Naive thymus-derived CD8-positive, alpha-beta T cell (primary cell): ENCODE measurements around the gene CHCHD6. TPM values are rescaled to one million over a fixed set of nuclear protein-coding genes. Genes with fewer than 3 reads are reported as not detected.

Source experiments
- ATAC-seq, 2 donors: fragments of 150-1000 bp; cut with Tn5 transposase in 1 of 2; sonication (Bioruptor Pico), chemical (Tn5 transposase) in 1 of 2; 1 replicate in 1 of 2; 2 replicates in 1 of 2; pipeline ENCODE4 v1.10.0; 2021; ENCODE audit warnings: mild to moderate bottlenecking in 2 of 2, moderate library complexity in 2 of 2
- POLR2A ChIA-PET: fragments of 350-600 bp; sonication (Branson Sonifier 250); formaldehyde crosslinking; loops from one replicate; lab custom pipeline; 2021; ENCODE audit warnings: antibody characterized with exemption; lab: Charles Lee
- DNase-seq, 10 donors: peaks; one replicate each; pipeline versions ENCODE4 v3.0.0 to v3.0.0-alpha.2; 2020 to 2022
- H3K27ac Mint-ChIP-seq, 10 donors: one replicate each; pipeline ENCODE4 v1.8.0; 2020 to 2022; ENCODE audit warnings: mild to moderate bottlenecking in 10 of 10, mixed read lengths in 10 of 10, moderate library complexity in 4 of 10, inconsistent platforms in 1 of 10
- H3K27me3 Mint-ChIP-seq, 5 donors: one replicate each; pipeline ENCODE4 v1.8.0; 2021 to 2022; ENCODE audit warnings: mixed read lengths in 5 of 5
- H3K36me3 Mint-ChIP-seq, 3 donors: one replicate each; pipeline ENCODE4 v1.8.0; 2020 to 2022; ENCODE audit warnings: mixed read lengths in 3 of 3, mild to moderate bottlenecking in 2 of 3, inconsistent platforms in 1 of 3
- H3K4me1 Mint-ChIP-seq, 4 donors: one replicate each; pipeline ENCODE4 v1.8.0; 2021 to 2022; ENCODE audit warnings: mixed read lengths in 4 of 4
- H3K4me3 Mint-ChIP-seq, 10 donors: one replicate each; pipeline ENCODE4 v1.8.0; 2020 to 2022; ENCODE audit warnings: mild to moderate bottlenecking in 10 of 10, mixed read lengths in 10 of 10, moderate library complexity in 6 of 10, inconsistent platforms in 1 of 10
- H3K9me3 Mint-ChIP-seq, 9 donors: one replicate each; pipeline ENCODE4 v1.8.0; 2020 to 2022; ENCODE audit warnings: mixed read lengths in 9 of 9, mild to moderate bottlenecking in 3 of 9, inconsistent platforms in 1 of 9, moderate library complexity in 1 of 9
- polyA plus RNA-seq, 3 donors: library from polyadenylated mRNA; unstranded; fragments of 300-500 nt; fragmentation: Illumina TruSeq; gene quantifications; one replicate each; pipeline ENCODE4 v1.2.3, GENCODE V29; 2021
- total RNA-seq, 8 experiments: library from RNA in 2 of 8; stranded (reverse) in 2 of 8; gene quantifications; one replicate each; pipeline ENCODE4 v1.2.3 and lab custom pipeline; 2021 to 2026

The CHCHD6 gene
- total and polyA plus RNA-seq, 5 experiments from 2014 or later: 7.8 to 16.9 (median 11.3) TPM

DNA sequence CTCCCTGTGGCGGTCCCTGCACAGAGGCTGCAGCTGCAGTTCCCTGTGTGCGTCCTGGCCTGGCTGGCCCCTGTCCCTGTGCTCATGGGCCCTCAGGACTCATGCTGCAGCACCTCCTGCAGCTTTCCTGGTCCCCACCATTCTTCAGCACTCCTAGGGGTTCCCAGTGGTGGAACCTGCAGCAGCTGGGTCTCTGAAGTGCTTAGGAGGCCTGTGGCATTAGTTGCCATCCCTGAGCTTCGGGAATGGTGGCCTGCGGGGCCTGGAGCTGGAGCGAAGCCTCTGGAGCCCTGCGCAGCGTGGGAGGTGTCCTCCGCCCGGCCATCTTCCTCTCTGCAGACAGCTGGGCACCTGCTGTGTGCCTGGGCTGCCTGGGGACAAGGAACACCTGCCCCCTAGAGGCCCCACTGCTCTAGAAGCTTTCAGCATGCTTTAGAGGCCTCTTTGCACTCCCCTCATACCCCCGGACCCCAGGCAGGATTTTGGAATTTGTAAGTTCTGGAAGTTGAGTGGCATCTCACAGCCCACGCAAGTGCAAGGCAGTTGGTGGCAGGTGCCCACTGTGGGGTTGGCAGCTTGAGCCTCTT is 292.0 kb downstream of the CHCHD6 start:
- no peak overlapping the region for H3K4me3 Mint-ChIP-seq
- ATAC-seq: no peak
- H3K9me3 Mint-ChIP-seq: no peaks in the 10 kb centered on the region
- H3K27ac Mint-ChIP-seq: no peak overlapping the region
- H3K4me1 Mint-ChIP-seq: peaks cover 0 to 9% (median 3%) of the 10 kb centered on the region in 4 donors
- no peak for DNase-seq
- POLR2A ChIA-PET: no interaction called here
- H3K27me3 Mint-ChIP-seq: no peaks in the 10 kb centered on the region
- H3K36me3 Mint-ChIP-seq: peaks cover 0 to 5% (median 0%) of the 10 kb centered on the region in 3 donors

DNA sequence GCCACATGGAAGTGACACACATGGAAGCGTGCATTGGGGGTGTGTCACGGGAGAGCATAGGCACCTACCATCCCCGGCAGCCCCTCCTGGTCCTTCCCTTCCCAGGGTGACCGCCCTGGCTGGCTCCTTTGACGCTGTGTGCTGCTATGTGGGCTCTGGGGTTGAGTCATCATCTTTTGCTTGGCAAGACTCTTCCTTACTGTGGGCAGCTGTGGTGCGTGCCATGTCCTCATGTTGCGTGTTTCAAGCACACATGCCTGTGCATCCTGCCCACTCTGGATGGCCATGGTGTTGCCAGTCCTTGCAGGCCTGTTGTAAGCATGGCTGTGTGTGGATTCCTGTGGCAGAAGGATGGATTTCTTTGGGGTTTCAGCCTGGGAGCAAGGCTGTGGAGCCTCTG is 292.9 kb downstream of the CHCHD6 start:
- POLR2A ChIA-PET: no interaction called here
- no peak overlapping the region for H3K4me3 Mint-ChIP-seq
- ATAC-seq: no peak

DNA sequence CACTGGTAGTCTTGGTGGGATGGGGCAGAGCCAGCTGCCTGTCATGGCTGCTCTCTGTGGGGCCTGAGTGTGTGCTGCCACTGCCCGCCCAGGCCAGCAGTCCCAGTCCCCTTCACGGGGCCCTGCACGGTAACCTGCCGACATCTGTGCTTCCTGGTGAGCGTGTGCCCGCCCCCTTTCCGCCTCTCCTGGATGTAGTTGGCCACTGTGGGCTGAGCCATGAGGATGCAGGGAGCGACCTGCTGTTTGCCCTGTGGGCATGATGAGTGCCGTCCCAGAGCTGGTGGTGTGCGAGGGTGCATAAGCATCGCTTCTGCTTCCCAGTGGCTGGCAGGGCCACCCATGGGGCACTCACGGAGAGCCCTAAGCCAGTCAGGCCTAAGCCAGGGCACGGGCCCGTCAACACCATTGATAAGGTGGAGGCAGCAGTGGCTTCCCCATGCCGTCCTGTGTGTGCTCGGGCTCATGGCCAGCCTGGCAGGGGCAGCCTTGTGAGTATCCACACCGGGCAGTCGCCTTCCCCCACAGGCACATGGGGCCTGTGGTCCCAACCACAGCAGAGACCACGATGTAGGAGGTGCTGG is 293.5 kb downstream of the CHCHD6 start:
- Mint-ChIP-seq H3K27me3 (no peaks in the 10 kb centered on the region), H3K9me3 (no peaks in the 10 kb centered on the region), H3K4me1 (peaks cover 0 to 5% (median 3%) of the 10 kb centered on the region in 4 donors), H3K4me3 (no peak overlapping the region), H3K36me3 (peaks cover 0 to 3% (median 0%) of the 10 kb centered on the region in 3 donors), H3K27ac (peak overlapping the region in 1 of 10 donors; percentile 63)
- DNase-seq (no peak), ATAC-seq (no peak)
- POLR2A ChIA-PET: no interaction called here

More for the DNA sequence above, 292.9 kb downstream of the CHCHD6 start:
- peaks cover 0 to 6% (median 2%) of the 10 kb centered on the region in 4 donors for H3K4me1 Mint-ChIP-seq
- no peaks in the 10 kb centered on the region for H3K27me3 Mint-ChIP-seq
- H3K9me3 Mint-ChIP-seq: no peaks in the 10 kb centered on the region
- no peak for DNase-seq
- H3K36me3 Mint-ChIP-seq: peaks cover 0 to 3% (median 0%) of the 10 kb centered on the region in 3 donors
- H3K27ac Mint-ChIP-seq: no peak overlapping the region

DNA sequence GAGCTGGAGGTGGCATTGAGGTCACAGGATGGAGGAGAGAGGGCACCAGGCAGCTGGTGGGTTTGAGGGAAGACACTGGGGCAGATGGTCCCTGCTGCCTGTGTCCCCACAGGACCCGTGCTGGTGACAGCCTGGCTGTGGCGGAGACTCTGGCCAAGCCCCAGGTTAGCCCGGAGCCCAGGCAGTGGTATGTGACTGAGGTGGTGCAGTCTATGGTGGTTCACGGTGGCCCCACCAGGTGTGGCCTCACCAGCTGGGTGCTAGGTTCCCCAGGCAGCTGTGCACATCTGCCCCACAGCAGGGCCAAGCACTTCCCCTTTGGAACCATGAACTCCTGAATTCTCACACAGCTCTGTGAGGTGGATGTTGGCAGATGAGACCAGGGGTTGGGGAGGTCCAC is 294.3 kb downstream of the CHCHD6 start:
- no peaks in the 10 kb centered on the region for H3K27me3 Mint-ChIP-seq
- peaks cover 0 to 3% (median 0%) of the 10 kb centered on the region in 3 donors for H3K36me3 Mint-ChIP-seq
- DNase-seq (no peak), ATAC-seq (no peak)
- POLR2A ChIA-PET: no interaction called here
- no peak overlapping the region for H3K4me3 Mint-ChIP-seq
- peak overlapping the region in 1 of 10 donors; percentile 63 for H3K27ac Mint-ChIP-seq
- no peaks in the 10 kb centered on the region for H3K9me3 Mint-ChIP-seq
- peaks cover 0 to 5% (median 3%) of the 10 kb centered on the region in 4 donors for H3K4me1 Mint-ChIP-seq

DNA sequence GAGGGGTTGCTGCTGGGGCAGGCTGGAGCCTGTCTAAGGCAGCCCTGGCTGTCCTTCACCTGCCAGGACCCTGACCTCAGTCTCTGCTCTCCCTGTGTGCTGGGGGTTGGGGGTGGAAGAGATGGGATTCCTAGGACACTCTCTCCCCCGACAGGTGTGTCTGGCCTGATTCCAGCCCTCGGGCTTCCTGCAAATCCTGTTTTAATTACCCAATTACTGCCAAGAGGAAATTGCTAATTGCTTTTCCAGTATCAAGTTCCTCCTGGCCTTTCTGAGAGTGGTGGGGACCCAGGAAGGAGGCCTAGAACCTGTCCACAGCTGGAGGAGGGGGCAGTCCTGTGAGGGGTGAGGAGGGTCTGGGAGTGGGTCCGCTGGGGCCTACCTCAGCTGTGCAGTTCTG is 294.7 kb downstream of the CHCHD6 start:
- Mint-ChIP-seq H3K27me3 (no peaks in the 10 kb centered on the region), H3K4me1 (peaks cover 0 to 5% (median 3%) of the 10 kb centered on the region in 4 donors), H3K36me3 (peaks cover 0 to 3% (median 0%) of the 10 kb centered on the region in 3 donors), H3K4me3 (no peak overlapping the region), H3K27ac (no peak overlapping the region), H3K9me3 (no peaks in the 10 kb centered on the region)
- DNase-seq (no peak), ATAC-seq (no peak)
- POLR2A ChIA-PET: no interaction called here

DNA sequence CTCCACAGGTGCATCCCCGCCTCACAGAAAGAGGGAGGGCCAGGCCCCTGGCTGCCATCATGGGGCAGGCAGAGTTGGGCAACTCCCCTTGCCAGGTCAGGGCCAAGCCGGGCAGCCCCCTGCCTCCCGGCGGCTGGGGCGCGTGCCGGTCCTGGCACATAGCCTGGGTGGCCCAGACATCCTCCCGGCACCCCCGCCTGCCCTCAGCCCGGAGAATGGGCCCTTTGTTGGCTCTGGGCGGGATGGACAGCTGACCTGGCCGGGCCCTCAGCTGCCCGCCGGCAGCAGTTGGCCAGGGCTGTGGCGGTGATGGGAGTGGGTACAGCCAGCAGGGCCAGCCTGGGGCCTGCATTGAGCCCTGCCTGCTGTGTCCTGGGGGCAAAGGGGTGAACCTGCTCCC is 295.3 kb downstream of the CHCHD6 start:
- DNase-seq (no peak), ATAC-seq (no peak)
- peaks cover 0 to 3% (median 0%) of the 10 kb centered on the region in 3 donors for H3K36me3 Mint-ChIP-seq
- H3K4me1 Mint-ChIP-seq: peaks cover 0 to 5% (median 3%) of the 10 kb centered on the region in 4 donors
- no peak overlapping the region for H3K27ac Mint-ChIP-seq
- POLR2A ChIA-PET: no interaction called here
- no peaks in the 10 kb centered on the region for H3K27me3 Mint-ChIP-seq
- H3K4me3 Mint-ChIP-seq: no peak overlapping the region
- no peaks in the 10 kb centered on the region for H3K9me3 Mint-ChIP-seq

DNA sequence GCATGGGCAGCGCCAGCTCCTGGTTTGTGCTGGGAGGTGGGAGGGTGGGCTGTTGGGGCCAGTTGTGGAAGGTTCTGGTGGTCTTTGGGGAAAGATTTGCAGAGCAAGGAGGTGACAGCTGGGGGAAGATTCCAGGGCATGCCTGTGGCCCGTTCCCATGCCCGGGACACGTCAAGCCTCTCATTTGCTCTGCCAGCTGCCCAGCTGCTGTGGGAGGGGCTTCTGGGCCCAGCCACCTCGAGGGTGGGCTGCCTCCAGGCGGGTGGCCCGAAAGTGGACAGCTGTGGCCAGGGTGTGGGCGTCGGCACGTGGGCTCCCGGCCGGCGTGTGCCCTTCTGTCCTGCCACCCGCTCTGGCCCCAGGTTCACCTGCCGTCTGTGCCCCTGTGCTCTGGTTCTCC is 296.1 kb downstream of the CHCHD6 start:
- no peak overlapping the region for H3K4me3 Mint-ChIP-seq
- no peaks in the 10 kb centered on the region for H3K27me3 Mint-ChIP-seq
- ATAC-seq (no peak), DNase-seq (no peak)
- no peaks in the 10 kb centered on the region for H3K36me3 Mint-ChIP-seq
- no peaks in the 10 kb centered on the region for H3K9me3 Mint-ChIP-seq
- H3K4me1 Mint-ChIP-seq: peaks cover 0 to 5% (median 2%) of the 10 kb centered on the region in 4 donors
- no peak overlapping the region for H3K27ac Mint-ChIP-seq
- POLR2A ChIA-PET: no interaction called here

DNA sequence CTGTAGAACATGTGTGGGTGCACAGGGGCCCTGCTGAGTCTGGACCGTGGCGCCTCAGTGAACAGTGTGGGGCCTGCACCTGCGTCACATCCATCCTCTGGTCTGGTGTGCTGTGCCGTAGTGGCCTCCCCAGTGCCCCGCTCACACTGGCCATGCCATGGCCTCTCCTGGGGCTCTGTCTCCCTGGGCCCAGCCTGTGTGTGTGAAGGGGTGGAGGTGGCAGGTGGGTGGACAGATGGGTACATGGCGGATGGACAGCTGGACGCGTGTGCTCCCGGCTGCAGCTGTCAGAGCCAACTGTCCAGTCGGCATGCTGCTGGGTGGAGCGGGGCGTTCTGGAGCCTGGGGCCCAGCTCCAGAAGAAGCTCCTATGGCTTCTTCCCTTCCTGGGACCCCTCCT is 296.7 kb downstream of the CHCHD6 start:
- Mint-ChIP-seq H3K9me3 (no peaks in the 10 kb centered on the region), H3K27ac (no peak overlapping the region), H3K4me3 (no peak overlapping the region), H3K4me1 (peaks cover 0 to 5% (median 2%) of the 10 kb centered on the region in 4 donors), H3K27me3 (no peaks in the 10 kb centered on the region), H3K36me3 (no peaks in the 10 kb centered on the region)
- no peak for ATAC-seq
- no peak for DNase-seq
- POLR2A ChIA-PET: no interaction called here

DNA sequence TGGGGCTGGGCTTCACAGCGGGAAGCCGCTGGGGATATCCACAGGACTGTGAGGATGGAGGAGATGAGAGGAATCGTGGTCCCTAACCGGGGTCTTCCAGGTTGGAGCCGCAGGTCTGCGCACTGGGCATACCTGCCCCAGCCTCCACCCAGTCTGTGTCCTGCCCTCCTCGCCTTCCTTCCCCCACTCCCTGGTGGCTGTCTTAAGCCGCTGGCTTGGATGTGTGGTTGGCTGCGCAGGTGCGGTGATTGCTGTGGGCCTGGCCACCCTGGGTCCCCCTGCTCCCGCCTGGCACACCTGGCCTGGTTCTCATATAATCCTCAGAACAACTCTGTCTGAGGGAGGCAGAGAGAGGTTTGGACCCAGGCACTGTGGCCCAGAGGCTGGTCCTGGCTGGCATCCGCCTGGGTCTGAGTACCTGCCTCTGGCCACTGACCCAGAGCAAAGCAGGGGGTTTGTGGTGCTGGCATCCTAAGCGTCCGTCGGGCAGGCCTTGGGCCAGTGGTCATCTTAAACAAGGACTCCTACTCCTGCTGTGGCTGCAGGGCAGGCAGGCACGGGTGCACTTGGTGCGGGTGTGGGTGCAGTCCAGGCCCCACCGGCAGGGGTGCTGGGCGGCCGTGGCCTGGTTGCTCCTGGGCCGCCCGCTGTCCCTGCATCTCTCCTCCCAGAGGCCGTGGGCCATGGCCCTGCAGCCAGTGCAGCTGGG is 297.6 kb downstream of the CHCHD6 start:
- POLR2A ChIA-PET: no interaction called here
- no peak for ATAC-seq

DNA sequence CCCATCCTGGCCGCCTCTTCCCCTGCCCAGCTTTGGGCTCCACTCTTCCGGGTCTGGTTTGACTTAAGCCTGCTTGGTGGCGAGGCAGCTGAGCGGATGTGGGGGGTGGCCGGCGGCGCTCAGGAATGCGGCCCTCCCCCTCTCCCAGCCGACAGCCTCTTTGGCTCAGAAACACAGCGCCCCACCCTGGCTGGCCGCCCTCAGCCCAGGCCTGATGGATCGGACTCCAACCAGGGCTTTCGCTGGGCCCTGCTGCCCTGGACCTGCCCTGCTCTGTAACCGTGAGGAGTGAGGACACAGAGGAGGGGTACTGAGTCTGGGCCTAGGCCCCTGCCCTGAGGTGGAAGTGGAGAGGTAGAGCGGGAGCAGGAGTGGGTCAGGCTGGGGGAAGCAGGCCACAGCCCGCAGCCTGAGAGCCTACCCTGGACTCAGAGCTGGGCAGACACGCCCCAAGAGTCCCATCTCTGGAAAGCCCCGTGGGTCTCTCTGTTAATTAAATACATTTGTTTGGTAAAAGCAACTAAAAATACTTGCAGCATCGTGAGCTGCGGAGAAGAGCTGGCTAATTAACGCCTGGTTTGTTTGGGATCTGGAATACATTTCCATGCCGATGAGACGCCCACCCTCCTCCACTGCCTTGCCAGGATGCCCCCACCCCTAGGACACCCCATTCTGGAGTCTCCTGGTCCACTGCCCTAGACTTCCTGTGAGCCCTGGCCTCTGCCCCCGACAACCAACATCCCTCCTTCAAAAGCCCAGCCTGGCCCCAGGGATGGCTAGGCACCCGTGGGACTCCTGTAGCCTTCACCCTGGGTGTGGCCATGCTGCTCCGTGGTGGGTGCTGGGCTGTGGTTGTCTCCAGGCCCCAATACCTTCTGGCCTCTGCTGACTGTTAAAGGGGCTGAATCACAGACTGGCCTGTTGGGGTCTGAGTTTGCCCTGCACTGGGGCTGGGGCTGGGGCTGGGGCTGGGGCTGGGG is 298.4 kb downstream of the CHCHD6 start:
- H3K36me3 Mint-ChIP-seq: no peaks in the 10 kb centered on the region

More for the DNA sequence above, 297.6 kb downstream of the CHCHD6 start:
- peaks cover 0 to 5% (median 2%) of the 10 kb centered on the region in 4 donors for H3K4me1 Mint-ChIP-seq
- no peaks in the 10 kb centered on the region for H3K9me3 Mint-ChIP-seq
- no peaks in the 10 kb centered on the region for H3K27me3 Mint-ChIP-seq
- no peak overlapping the region for H3K4me3 Mint-ChIP-seq
- no peak overlapping the region for H3K27ac Mint-ChIP-seq
- H3K36me3 Mint-ChIP-seq: no peaks in the 10 kb centered on the region
- no peak for DNase-seq

DNA sequence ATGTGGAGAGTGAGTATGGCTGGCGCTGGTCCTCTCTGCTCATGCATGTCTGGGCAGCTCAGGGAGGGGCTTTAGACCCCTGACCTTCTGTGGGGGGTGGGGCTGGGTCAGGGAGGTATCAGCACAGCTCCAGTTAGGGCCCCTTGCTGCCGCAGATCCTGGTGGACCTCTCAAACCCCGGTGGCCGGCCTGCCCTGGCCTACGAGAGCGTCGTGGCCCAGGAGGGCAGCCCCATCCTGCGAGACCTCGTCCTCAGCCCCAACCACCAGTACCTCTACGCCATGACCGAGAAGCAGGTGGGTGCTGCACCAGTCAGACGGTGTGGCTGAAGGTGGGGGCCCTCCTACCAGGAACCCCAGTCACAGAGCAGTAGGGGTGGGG is 299.1 kb downstream of the CHCHD6 start:
- H3K4me1 Mint-ChIP-seq: peaks cover 0 to 2% (median 1%) of the 10 kb centered on the region in 4 donors
- DNase-seq: no peak
- H3K36me3 Mint-ChIP-seq: no peaks in the 10 kb centered on the region
- H3K27ac Mint-ChIP-seq: no peak overlapping the region
- no peaks in the 10 kb centered on the region for H3K27me3 Mint-ChIP-seq
- H3K9me3 Mint-ChIP-seq: no peaks in the 10 kb centered on the region
- no peak overlapping the region for H3K4me3 Mint-ChIP-seq
- ATAC-seq: no peak
- POLR2A ChIA-PET: no interaction called here

More for the DNA sequence above, 298.4 kb downstream of the CHCHD6 start:
- Mint-ChIP-seq H3K9me3 (no peaks in the 10 kb centered on the region), H3K4me3 (no peak overlapping the region), H3K4me1 (peaks cover 0 to 5% (median 2%) of the 10 kb centered on the region in 4 donors), H3K27me3 (no peaks in the 10 kb centered on the region), H3K27ac (peak overlapping the region in 1 of 10 donors; percentile 48)
- POLR2A ChIA-PET: no interaction called here
- DNase-seq (no peak), ATAC-seq (no peak)

DNA sequence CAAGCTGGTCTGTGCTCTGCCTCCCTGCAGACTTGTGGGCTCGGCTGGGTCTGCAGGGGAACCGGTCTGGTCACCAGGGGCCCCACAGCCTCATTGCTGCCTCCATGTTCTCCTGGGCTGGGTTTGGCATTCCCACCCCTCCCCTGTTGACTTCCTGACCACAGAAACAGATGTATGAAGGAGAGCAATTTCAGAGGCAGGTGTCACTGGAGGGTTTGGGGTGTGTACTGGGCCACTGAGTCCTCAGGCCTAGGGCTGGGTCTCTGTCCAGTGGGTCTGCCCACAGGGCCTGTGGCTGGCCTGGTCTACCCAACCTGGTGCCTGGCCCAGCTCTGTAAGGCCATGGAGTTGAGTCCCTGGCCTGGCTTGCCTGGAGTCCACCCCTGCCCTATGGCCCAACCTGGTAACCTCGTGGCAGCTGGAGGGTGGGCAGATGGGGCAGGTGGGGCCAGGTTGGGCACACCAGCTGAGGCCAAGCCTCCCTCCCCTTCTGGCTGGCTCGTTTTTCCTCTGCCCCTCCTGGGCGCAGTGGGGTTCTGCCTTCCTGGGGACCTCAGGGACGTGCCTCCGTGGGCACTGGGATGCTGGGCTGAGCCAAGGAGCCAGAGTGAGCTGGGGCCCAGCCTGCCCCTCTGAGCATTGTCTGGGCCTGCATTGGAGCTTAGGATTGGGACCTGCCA is 299.7 kb downstream of the CHCHD6 start:
- no peak for ATAC-seq
- Mint-ChIP-seq H3K4me1 (peaks cover 0 to 2% (median under 1%) of the 10 kb centered on the region in 4 donors), H3K9me3 (no peaks in the 10 kb centered on the region), H3K27me3 (no peaks in the 10 kb centered on the region), H3K4me3 (no peak overlapping the region), H3K27ac (peak overlapping the region in 1 of 10 donors; percentile 71), H3K36me3 (no peaks in the 10 kb centered on the region)
- DNase-seq: no peak
- POLR2A ChIA-PET: no interaction called here
